Measurements from ENCODE around the gene KRTAP4-2. TPM values are rescaled to one million over a fixed set of nuclear protein-coding genes. Genes with fewer than 3 reads are reported as not detected.
"Not testable (repeated sequence)": the region's sequence is repeated elsewhere in the genome, so short reads cannot be mapped to it uniquely, and the experiment has no call there.

KRTAP4-2 gene
- total RNA-seq, 2 experiments from 2014 or later = not detected

GRCh38 chr17:41184480-41184961 is 6.5 kb upstream of the KRTAP4-2 start, which contains the start of gene KRTAP4-1:
KRTAP4-1 (minus strand) TSS chr17:41184911; CDS start chr17:41184854, 57 bp downstream.
- Mint-ChIP-seq H3K36me3 (no peaks in the 10 kb centered on the region), H3K4me1 (no peaks in the 10 kb centered on the region), H3K9me3 (ENCODE audit: low read depth) (no peaks in the 10 kb centered on the region), H3K27me3 (peaks cover 7% of the 10 kb centered on the region), H3K4me3 (no peak within 1 kb of the TSS), H3K27ac (no peak within 1 kb of the TSS)
- ATAC-seq (no peak), DNase-seq (no peak)
- CTCF ChIA-PET = no interaction called here

DNA sequence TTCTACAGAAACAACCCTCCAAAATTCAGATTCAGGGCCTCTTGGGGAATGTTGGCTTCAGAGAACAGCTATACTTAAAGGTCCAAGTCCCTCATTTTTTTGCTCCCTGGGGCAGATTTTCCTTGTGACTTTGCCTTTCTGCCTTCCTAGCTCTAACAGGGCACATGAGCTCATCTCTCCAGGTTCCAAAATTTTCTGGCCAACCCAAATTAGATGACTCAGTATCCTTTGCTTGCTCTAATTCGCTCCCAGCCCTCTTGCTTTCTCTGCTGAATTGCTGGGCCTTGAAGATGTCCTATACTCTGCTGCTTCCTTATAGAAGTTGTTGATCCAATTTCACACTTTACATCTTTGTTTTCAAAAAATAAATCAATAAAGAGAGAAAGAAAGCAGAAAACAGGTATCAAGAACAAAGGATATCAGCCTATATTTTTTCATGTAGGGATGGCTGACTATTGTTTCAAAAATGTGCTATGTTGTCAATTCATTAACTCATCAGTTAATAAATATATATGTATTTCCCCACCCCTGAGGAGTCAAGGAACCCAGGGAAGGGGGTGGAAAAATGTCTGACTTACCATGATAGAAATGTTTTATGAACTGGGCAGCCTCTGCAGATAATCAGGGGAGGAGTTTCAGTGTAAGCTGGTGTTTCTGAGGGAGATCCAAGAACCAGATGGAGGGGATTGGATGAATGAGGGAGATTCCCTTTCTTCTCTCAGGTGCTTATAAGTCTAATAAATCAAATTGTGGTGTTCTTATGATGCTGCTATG is 1.0 kb upstream of the KRTAP4-2 start:
- no peak for DNase-seq
- ATAC-seq = no peak
- Mint-ChIP-seq H3K4me3 (no peak overlapping the region), H3K9me3 (ENCODE audit: low read depth) (no peaks in the 10 kb centered on the region), H3K27ac (no peak overlapping the region), H3K4me1 (no peaks in the 10 kb centered on the region), H3K27me3 (peaks cover 2% of the 10 kb centered on the region), H3K36me3 (no peaks in the 10 kb centered on the region)
- CTCF ChIA-PET = no interaction called here

GRCh38 chr17:41178341-41178740 is 320 bp upstream of the KRTAP4-2 start:
- Mint-ChIP-seq H3K4me3 (no peak overlapping the region), H3K27me3 (peaks cover 5% of the 10 kb centered on the region), H3K36me3 (no peaks in the 10 kb centered on the region), H3K27ac (no peak overlapping the region), H3K9me3 (ENCODE audit: low read depth) (no peaks in the 10 kb centered on the region), H3K4me1 (no peaks in the 10 kb centered on the region)
- CTCF ChIA-PET = no interaction called here
- no peak for DNase-seq
- ATAC-seq = no peak

DNA sequence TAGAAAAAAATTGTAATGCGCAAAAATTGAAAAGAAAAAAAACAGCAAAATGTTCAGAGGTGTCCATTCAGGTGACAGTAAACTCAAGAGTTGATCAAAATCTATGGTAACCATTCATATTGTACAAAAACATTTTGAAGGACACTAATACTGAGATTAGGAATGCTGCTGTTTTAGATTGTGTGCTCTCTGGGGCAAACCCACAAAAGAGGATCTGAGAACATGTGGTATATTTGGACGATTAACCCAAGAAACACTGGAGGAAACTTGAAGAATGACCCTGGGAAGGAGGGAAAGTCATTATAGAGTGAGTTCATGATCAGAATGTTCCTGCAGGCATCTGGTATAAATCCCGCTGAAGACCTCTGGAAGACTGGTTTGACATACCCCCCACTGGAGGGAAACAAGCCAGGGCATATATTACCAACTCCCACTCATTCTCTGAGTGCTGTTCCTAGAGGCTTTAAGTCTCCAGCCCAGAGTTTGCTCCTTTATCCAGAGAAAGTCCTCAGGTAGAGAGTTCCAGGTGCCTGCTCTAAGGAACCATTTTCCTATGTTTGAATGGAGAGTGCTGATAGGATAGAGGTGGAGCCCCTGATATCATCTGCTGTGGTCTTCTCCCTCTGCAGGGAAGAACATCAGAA is 1.2 kb downstream of the KRTAP4-2 start:
- Mint-ChIP-seq H3K36me3 (no peaks in the 10 kb centered on the region), H3K4me3 (no peak overlapping the region), H3K27ac (no peak overlapping the region), H3K9me3 (ENCODE audit: low read depth) (no peaks in the 10 kb centered on the region), H3K27me3 (peaks cover 10% of the 10 kb centered on the region), H3K4me1 (no peaks in the 10 kb centered on the region)
- CTCF ChIA-PET = no interaction called here
- ATAC-seq (no peak), DNase-seq (no peak)

DNA sequence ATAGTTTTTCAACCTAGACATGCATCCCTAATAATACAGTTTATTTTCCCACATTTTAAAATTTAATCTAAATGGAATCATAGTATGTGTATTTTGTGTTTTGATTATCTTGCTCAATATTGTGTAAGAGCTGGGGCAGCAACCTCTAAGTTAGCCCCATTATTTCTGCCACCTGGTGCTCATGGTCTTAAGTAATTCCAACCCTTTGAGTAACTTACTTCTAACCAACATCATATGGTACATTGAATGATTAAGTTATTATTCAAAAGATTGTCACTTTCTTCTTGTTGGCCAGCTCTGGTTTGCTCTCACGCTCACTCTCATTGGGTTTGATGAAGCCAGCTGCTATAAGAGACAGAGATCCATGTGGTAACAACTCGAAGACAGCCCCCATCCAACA is 6.1 kb downstream of the KRTAP4-2 start:
- peaks cover 10% of the 10 kb centered on the region for H3K27me3 Mint-ChIP-seq
- no peaks in the 10 kb centered on the region for H3K9me3 Mint-ChIP-seq (ENCODE audit: low read depth)
- no peaks in the 10 kb centered on the region for H3K4me1 Mint-ChIP-seq
- CTCF ChIA-PET = no interaction called here
- no peak for DNase-seq
- no peak for ATAC-seq
- no peak overlapping the region for H3K27ac Mint-ChIP-seq
- H3K4me3 Mint-ChIP-seq = no peak overlapping the region
- H3K36me3 Mint-ChIP-seq = no peaks in the 10 kb centered on the region

- no peak within 1 kb of the TSS for H3K27ac Mint-ChIP-seq
- CTCF ChIA-PET = no interaction called here
- no peak within 1 kb of the TSS for H3K4me3 Mint-ChIP-seq
- DNase-seq = no peak
- ATAC-seq = no peak
- H3K36me3 Mint-ChIP-seq = no peaks in the 10 kb centered on the region
- H3K27me3 Mint-ChIP-seq = peaks cover 7% of the 10 kb centered on the region
- no peaks in the 10 kb centered on the region for H3K4me1 Mint-ChIP-seq
- H3K9me3 Mint-ChIP-seq (ENCODE audit: low read depth) = no peaks in the 10 kb centered on the region
Observed at GRCh38 chr17:41168121-41168520, 9.9 kb downstream of the KRTAP4-2 start, which contains the start of gene KRTAP4-3. KRTAP4-3 (minus strand) TSS chr17:41168221; CDS start chr17:41168172, 49 bp downstream.

DNA sequence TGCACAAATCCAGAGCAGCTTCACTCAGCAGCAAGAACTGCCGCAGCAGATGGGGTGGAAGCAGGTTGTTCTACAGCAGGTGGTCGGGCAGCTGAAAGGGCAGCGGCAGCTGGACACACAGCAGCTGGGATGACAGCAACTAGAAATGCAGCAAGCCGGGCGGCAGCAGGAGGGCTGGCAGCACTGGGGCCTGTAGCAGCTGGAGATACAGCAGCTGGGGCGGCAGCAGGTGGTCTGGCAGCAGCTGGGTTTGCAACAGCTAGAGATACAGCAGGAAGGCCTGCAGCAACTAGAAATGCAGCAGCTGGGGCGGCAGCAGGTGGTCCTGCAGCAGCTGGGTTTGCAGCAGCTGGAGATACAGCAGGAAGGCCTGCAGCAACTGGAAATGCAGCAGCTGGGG is 10.5 kb downstream of the KRTAP4-2 start:
- peaks cover 4% of the 10 kb centered on the region for H3K27me3 Mint-ChIP-seq
- ATAC-seq (no peak), DNase-seq (no peak)
- H3K27ac Mint-ChIP-seq = no peak overlapping the region
- CTCF ChIA-PET = no interaction called here
- no peak overlapping the region for H3K4me3 Mint-ChIP-seq
- H3K4me1 Mint-ChIP-seq = no peaks in the 10 kb centered on the region
- H3K36me3 Mint-ChIP-seq = no peaks in the 10 kb centered on the region
- no peaks in the 10 kb centered on the region for H3K9me3 Mint-ChIP-seq (ENCODE audit: low read depth)

GRCh38 chr17:41163828-41164227 is 14.2 kb downstream of the KRTAP4-2 start:
- H3K9me3 Mint-ChIP-seq (ENCODE audit: low read depth) = no peaks in the 10 kb centered on the region
- ATAC-seq (no peak), DNase-seq (no peak)
- CTCF ChIA-PET = no interaction called here
- H3K27ac Mint-ChIP-seq = no peak overlapping the region
- H3K4me1 Mint-ChIP-seq = no peaks in the 10 kb centered on the region
- no peaks in the 10 kb centered on the region for H3K36me3 Mint-ChIP-seq
- H3K4me3 Mint-ChIP-seq = no peak overlapping the region
- peaks cover 6% of the 10 kb centered on the region for H3K27me3 Mint-ChIP-seq

DNA sequence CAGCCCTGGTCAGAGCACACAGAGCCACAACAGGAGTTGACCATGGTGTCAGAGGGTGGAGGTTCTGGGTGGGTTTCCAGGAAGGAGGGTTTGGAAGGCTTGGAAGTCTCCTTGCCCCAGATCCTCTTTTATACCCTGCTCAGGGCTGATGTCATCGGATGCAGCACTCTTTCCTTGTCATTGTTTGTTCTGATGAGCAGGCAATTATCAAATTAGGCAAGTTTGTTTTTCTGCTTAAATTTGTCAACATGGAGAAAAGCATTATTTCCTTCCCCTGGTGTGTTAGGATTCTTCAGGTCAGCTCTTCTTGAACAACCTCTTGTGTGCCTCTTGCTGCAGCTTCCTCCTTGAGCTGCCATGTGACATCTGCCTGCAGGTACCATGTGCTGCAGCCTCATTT is 17.4 kb downstream of the KRTAP4-2 start, which contains the start of gene KRTAP4-4:
TSS of gene KRTAP4-4 (minus strand) at position 101 of the 400 bp plus-strand sequence. CDS start at position 44, 57 bp downstream.
- H3K9me3 Mint-ChIP-seq (ENCODE audit: low read depth) = no peaks in the 10 kb centered on the region
- CTCF ChIA-PET = no interaction called here
- H3K4me1 Mint-ChIP-seq = no peaks in the 10 kb centered on the region
- H3K36me3 Mint-ChIP-seq = no peaks in the 10 kb centered on the region
- H3K27me3 Mint-ChIP-seq = peaks cover 25% of the 10 kb centered on the region
- H3K4me3 Mint-ChIP-seq = no peak within 1 kb of the TSS
- H3K27ac Mint-ChIP-seq = no peak within 1 kb of the TSS
- no peak for ATAC-seq
- DNase-seq = no peak

DNA sequence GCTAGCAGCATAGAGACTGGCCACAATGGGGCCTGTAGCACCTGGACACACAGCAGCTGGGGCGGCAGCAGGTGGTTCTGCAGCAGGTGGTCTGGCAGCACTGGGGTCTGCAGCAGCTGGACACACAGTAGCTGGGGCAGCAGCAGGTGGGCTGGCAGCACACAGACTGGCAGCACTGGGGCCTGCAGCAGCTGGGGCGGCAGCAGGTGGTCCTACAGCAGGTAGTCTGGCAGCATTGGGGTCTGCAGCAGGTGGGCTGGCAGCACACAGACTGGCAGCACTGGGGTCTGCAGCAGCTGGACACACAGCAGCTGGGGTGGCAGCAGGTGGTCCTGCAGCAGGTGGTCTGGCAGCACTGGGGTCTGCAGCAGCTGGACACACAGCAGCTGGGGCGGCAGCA is 17.8 kb downstream of the KRTAP4-2 start:
- peaks cover 25% of the 10 kb centered on the region for H3K27me3 Mint-ChIP-seq
- H3K9me3 Mint-ChIP-seq (ENCODE audit: low read depth); H3K36me3 Mint-ChIP-seq; DNase-seq; CTCF ChIA-PET; H3K4me3 Mint-ChIP-seq; H3K27ac Mint-ChIP-seq; H3K4me1 Mint-ChIP-seq; ATAC-seq: not testable (repeated sequence)

GRCh38 chr17:41153856-41154255 is 24.2 kb downstream of the KRTAP4-2 start:
- Mint-ChIP-seq H3K27ac (no peak overlapping the region), H3K9me3 (ENCODE audit: low read depth) (no peaks in the 10 kb centered on the region), H3K36me3 (no peaks in the 10 kb centered on the region), H3K27me3 (peaks cover 31% of the 10 kb centered on the region), H3K4me1 (no peaks in the 10 kb centered on the region), H3K4me3 (no peak overlapping the region)
- CTCF ChIA-PET = interaction anchor here (0.6 kb wide), 1 partner anchor 1132 kb away, joined by 3 read pairs; no protein-coding TSS in a partner anchor
- DNase-seq (no peak), ATAC-seq (no peak)

- no peak overlapping the region for H3K4me3 Mint-ChIP-seq
- no peak overlapping the region for H3K27ac Mint-ChIP-seq
- DNase-seq = no peak
- peaks cover 17% of the 10 kb centered on the region for H3K27me3 Mint-ChIP-seq
- H3K9me3 Mint-ChIP-seq (ENCODE audit: low read depth) = no peaks in the 10 kb centered on the region
- no peaks in the 10 kb centered on the region for H3K36me3 Mint-ChIP-seq
- ATAC-seq = no peak
- H3K4me1 Mint-ChIP-seq = no peaks in the 10 kb centered on the region
- CTCF ChIA-PET = no interaction called here
Observed at GRCh38 chr17:41151525-41151924, 26.5 kb downstream of the KRTAP4-2 start.

- CTCF ChIA-PET = no interaction called here
- Mint-ChIP-seq H3K27me3 (peaks cover 12% of the 10 kb centered on the region), H3K4me1 (no peaks in the 10 kb centered on the region), H3K4me3 (no peak overlapping the region), H3K36me3 (no peaks in the 10 kb centered on the region), H3K27ac (no peak overlapping the region), H3K9me3 (ENCODE audit: low read depth) (no peaks in the 10 kb centered on the region)
- DNase-seq (no peak), ATAC-seq (no peak)
Observed at GRCh38 chr17:41150026-41150425, 28.0 kb downstream of the KRTAP4-2 start.

GRCh38 chr17:41149652-41149985 is 28.4 kb downstream of the KRTAP4-2 start, which contains the start of gene KRTAP4-5:
KRTAP4-5 (minus strand) TSS chr17:41149825; CDS start chr17:41149767, 58 bp downstream.
- Mint-ChIP-seq H3K27ac (no peak within 1 kb of the TSS), H3K36me3 (no peaks in the 10 kb centered on the region), H3K4me1 (no peaks in the 10 kb centered on the region), H3K27me3 (peaks cover 12% of the 10 kb centered on the region), H3K4me3 (no peak within 1 kb of the TSS), H3K9me3 (ENCODE audit: low read depth) (no peaks in the 10 kb centered on the region)
- ATAC-seq (no peak), DNase-seq (no peak)
- CTCF ChIA-PET = no interaction called here
